ENCODE measurements around the gene FAM222A. TPM values are rescaled to one million over a fixed set of nuclear protein-coding genes. Genes with fewer than 3 reads are reported as not detected.

Gene FAM222A
- polyA plus RNA-seq, 2 of the 4 experiments (the other 2 are of a cell fraction), result 0.98 to 3.2 TPM

GRCh38 chr12:109728921-109729320 is 15.3 kb downstream of the FAM222A start:
- FAIRE-seq, result no peak
- no peak for DNase-seq (ENCODE audit: low read depth in 1 of 2, low spot score in 1 of 2)
- TF ChIP-seq, protein P1, sequence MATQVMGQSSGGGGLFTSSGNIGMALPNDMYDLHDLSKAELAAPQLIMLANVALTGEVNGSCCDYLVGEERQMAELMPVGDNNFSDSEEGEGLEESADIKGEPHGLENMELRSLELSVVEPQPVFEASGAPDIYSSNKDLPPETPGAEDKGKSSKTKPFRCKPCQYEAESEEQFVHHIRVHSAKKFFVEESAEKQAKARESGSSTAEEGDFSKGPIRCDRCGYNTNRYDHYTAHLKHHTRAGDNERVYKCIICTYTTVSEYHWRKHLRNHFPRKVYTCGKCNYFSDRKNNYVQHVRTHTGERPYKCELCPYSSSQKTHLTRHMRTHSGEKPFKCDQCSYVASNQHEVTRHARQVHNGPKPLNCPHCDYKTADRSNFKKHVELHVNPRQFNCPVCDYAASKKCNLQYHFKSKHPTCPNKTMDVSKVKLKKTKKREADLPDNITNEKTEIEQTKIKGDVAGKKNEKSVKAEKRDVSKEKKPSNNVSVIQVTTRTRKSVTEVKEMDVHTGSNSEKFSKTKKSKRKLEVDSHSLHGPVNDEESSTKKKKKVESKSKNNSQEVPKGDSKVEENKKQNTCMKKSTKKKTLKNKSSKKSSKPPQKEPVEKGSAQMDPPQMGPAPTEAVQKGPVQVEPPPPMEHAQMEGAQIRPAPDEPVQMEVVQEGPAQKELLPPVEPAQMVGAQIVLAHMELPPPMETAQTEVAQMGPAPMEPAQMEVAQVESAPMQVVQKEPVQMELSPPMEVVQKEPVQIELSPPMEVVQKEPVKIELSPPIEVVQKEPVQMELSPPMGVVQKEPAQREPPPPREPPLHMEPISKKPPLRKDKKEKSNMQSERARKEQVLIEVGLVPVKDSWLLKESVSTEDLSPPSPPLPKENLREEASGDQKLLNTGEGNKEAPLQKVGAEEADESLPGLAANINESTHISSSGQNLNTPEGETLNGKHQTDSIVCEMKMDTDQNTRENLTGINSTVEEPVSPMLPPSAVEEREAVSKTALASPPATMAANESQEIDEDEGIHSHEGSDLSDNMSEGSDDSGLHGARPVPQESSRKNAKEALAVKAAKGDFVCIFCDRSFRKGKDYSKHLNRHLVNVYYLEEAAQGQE (IDR thresholded peaks at IDR 0.05), result no peak
- TF ChIP-seq MYC (IDR thresholded peaks at IDR 0.05; ENCODE audit: borderline replicate concordance, low read length) (no peak), BHLHE40 (IDR thresholded peaks at IDR 0.05; ENCODE audit: low read depth, low read length) (no peak), EP300 (IDR thresholded peaks at IDR 0.05) (no peak), NFE2L2 (conservative IDR thresholded peaks at IDR 0.05; ENCODE audit: low read length) (no peak), GATA3 (IDR thresholded peaks at IDR 0.05; ENCODE audit: borderline replicate concordance) (no peak), FOSL2 (IDR thresholded peaks at IDR 0.05) (no peak), FOSL2 (CRISPR knock-in tag; IDR thresholded peaks at IDR 0.05) (no peak), HOXA7 (CRISPR knock-in tag; IDR thresholded peaks at IDR 0.05) (no peak), ZNF302 (CRISPR knock-in tag; IDR thresholded peaks at IDR 0.05) (no peak), CHD2 (IDR thresholded peaks at IDR 0.05; ENCODE audit: low read length, partially characterized antibody) (no peak), RAD21 (conservative IDR thresholded peaks at IDR 0.05 in 1 of 2, IDR thresholded peaks at IDR 0.05 in 1 of 2) (no peak)
- TF ChIP-seq, protein P2, sequence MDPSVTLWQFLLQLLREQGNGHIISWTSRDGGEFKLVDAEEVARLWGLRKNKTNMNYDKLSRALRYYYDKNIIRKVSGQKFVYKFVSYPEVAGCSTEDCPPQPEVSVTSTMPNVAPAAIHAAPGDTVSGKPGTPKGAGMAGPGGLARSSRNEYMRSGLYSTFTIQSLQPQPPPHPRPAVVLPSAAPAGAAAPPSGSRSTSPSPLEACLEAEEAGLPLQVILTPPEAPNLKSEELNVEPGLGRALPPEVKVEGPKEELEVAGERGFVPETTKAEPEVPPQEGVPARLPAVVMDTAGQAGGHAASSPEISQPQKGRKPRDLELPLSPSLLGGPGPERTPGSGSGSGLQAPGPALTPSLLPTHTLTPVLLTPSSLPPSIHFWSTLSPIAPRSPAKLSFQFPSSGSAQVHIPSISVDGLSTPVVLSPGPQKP (IDR thresholded peaks at IDR 0.05; ENCODE audit: low read depth, low read length), result no peak
- TF ChIP-seq, protein P3, sequence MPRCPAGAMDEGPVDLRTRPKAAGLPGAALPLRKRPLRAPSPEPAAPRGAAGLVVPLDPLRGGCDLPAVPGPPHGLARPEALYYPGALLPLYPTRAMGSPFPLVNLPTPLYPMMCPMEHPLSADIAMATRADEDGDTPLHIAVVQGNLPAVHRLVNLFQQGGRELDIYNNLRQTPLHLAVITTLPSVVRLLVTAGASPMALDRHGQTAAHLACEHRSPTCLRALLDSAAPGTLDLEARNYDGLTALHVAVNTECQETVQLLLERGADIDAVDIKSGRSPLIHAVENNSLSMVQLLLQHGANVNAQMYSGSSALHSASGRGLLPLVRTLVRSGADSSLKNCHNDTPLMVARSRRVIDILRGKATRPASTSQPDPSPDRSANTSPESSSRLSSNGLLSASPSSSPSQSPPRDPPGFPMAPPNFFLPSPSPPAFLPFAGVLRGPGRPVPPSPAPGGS (IDR thresholded peaks at IDR 0.05), result no peak
- TF ChIP-seq, protein P4, sequence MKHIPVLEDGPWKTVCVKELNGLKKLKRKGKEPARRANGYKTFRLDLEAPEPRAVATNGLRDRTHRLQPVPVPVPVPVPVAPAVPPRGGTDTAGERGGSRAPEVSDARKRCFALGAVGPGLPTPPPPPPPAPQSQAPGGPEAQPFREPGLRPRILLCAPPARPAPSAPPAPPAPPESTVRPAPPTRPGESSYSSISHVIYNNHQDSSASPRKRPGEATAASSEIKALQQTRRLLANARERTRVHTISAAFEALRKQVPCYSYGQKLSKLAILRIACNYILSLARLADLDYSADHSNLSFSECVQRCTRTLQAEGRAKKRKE (CRISPR knock-in tag; IDR thresholded peaks at IDR 0.05; ENCODE audit: low read depth), result no peak
- H3K4me1 ChIP-seq, result no peaks in the 10 kb centered on the region
- ChIA-PET POLR2A (no interaction called here), CTCF (interaction anchor here (0.6 to 2.7 kb wide), 5 partner anchors 9 to 1194 kb away, joined by 3 to 11 read pairs (median 3); no protein-coding TSS in a partner anchor)
- no peak overlapping the region for H3K4me2 ChIP-seq
- H3K27ac ChIP-seq, result no peak overlapping the region
- H3K4me3 ChIP-seq, result no peak overlapping the region
- H3K9me3 ChIP-seq, result no peaks in the 10 kb centered on the region
- 17% methylated on average over 1 of the region's 1 CpG for WGBS (ENCODE audit: missing lambda C conversion rate)
- no peak for ATAC-seq

- H3K9me3 ChIP-seq, result no peaks in the 10 kb centered on the region
- TF ChIP-seq MAZ (IDR thresholded peaks at IDR 0.05; ENCODE audit: borderline replicate concordance, low read depth, low read length), result no peak
- TF ChIP-seq, protein P1 (IDR thresholded peaks at IDR 0.05), result no peak
- TF ChIP-seq CTCF (IDR thresholded peaks at IDR 0.05), result no peak
- TF ChIP-seq TP53 (CRISPR knock-in tag; IDR thresholded peaks at IDR 0.05), result no peak
- no peak for TF ChIP-seq CHD2 (IDR thresholded peaks at IDR 0.05; ENCODE audit: low read length, partially characterized antibody)
- TF ChIP-seq HOXB5 (CRISPR knock-in tag; IDR thresholded peaks at IDR 0.05), result no peak
- TF ChIP-seq ZFP36 (IDR thresholded peaks at IDR 0.05; ENCODE audit: borderline replicate concordance, partially characterized antibody), result no peak
- TF ChIP-seq, protein P5, sequence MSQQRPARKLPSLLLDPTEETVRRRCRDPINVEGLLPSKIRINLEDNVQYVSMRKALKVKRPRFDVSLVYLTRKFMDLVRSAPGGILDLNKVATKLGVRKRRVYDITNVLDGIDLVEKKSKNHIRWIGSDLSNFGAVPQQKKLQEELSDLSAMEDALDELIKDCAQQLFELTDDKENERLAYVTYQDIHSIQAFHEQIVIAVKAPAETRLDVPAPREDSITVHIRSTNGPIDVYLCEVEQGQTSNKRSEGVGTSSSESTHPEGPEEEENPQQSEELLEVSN (IDR thresholded peaks at IDR 0.05; ENCODE audit: borderline replicate concordance, low read depth), result no peak
- TF ChIP-seq MYC (IDR thresholded peaks at IDR 0.05; ENCODE audit: borderline replicate concordance, low read length), result no peak
- no peak for TF ChIP-seq NPAS2 (CRISPR knock-in tag; IDR thresholded peaks at IDR 0.05; ENCODE audit: borderline replicate concordance)
- ChIA-PET CTCF (interaction anchor here (0.6 to 2.7 kb wide), 5 partner anchors 10 to 1195 kb away, joined by 3 to 11 read pairs (median 3); no protein-coding TSS in a partner anchor), POLR2A (no interaction called here)
- H3K4me1 ChIP-seq, result no peaks in the 10 kb centered on the region
- H3K27ac ChIP-seq, result no peak overlapping the region
- FAIRE-seq (no peak), DNase-seq (ENCODE audit: low read depth in 1 of 2, low spot score in 1 of 2) (no peak), ATAC-seq (no peak)
- WGBS (ENCODE audit: missing lambda C conversion rate), result 81% methylated on average over 18 of the region's 18 CpGs
- H3K4me3 ChIP-seq, result no peak overlapping the region
- H3K4me2 ChIP-seq, result no peak overlapping the region
These were observed 15.8 kb downstream of the FAM222A start for GRCh38 chr12:109729371-109729781.

Measured in A549 (cell line).